ENCODE data around the gene EN2. TPM values are rescaled to one million over a fixed set of nuclear protein-coding genes. Genes with fewer than 3 reads are reported as not detected.

EN2 gene
- total RNA-seq, 1 experiment from 2014 or later = 0.07 TPM

- no peak overlapping the region for H3K27ac ChIP-seq (ENCODE audit: insufficient read length, low read depth, low read length)
- no peaks in the 10 kb centered on the region for H3K23me2 ChIP-seq (ENCODE audit: insufficient read length, low read depth, low read length, poor library complexity, severe bottlenecking)
- H3K27me3 ChIP-seq (ENCODE audit: insufficient read depth, low read length) = no peaks in the 10 kb centered on the region
- no peak overlapping the region for H2BK12ac ChIP-seq (ENCODE audit: insufficient read length, low read depth, low read length)
- H4K20me1 ChIP-seq (ENCODE audit: control insufficient read depth, insufficient read depth, insufficient read length) = no peaks in the 10 kb centered on the region
- no peak for TF ChIP-seq CTCF (conservative IDR thresholded peaks at IDR 0.05)
- H3K4ac ChIP-seq (ENCODE audit: low read depth, low read length) = no peak overlapping the region
- no peak overlapping the region for H3K4me2 ChIP-seq (ENCODE audit: insufficient read depth, insufficient read length, low read length)
- H3K27ac Mint-ChIP-seq = no peak overlapping the region
- H2AK5ac ChIP-seq (ENCODE audit: insufficient read length, low read length) = no peak overlapping the region
- H3K9me3 ChIP-seq (ENCODE audit: control insufficient read depth, low read depth, low read length) = no peaks in the 10 kb centered on the region
- no peak for DNase-seq
- H3T11ph ChIP-seq (ENCODE audit: low read length) = no peak overlapping the region
- H4K91ac ChIP-seq (ENCODE audit: insufficient read length, low read depth, low read length) = no peak overlapping the region
- no peaks in the 10 kb centered on the region for H3K4me1 ChIP-seq (ENCODE audit: insufficient read depth, low read length)
- H3K4me1 Mint-ChIP-seq = peaks cover 0 to 6% of the 10 kb centered on the region in 2 experiments; a peak in 2 of 4 replicates
- no CpG with 5 or more reads among the region's 10 CpGs for WGBS (ENCODE audit: extremely low coverage, insufficient read length, low lambda C conversion rate)
- no peak overlapping the region for H2BK120ac ChIP-seq (ENCODE audit: low read depth, low read length, poor library complexity, severe bottlenecking)
- no peak overlapping the region for H3K56ac ChIP-seq (ENCODE audit: insufficient read length, low read depth, low read length)
- H3K36me3 Mint-ChIP-seq (ENCODE audit: insufficient read depth in 1 of 3, low read depth in 3 of 3) = no peaks in the 10 kb centered on the region
- H3K27me3 Mint-ChIP-seq (ENCODE audit: low read depth) = peaks cover 77% of the 10 kb centered on the region
- no peak overlapping the region for H3K4me3 Mint-ChIP-seq
- no peak overlapping the region for H3K14ac ChIP-seq (ENCODE audit: insufficient read depth, low read length)
- H3K79me1 ChIP-seq (ENCODE audit: insufficient read depth, low read depth, low read length, poor library complexity, severe bottlenecking) = no peaks in the 10 kb centered on the region
- H2BK5ac ChIP-seq (ENCODE audit: insufficient read length, low read length) = no peak overlapping the region
- H4K5ac ChIP-seq (ENCODE audit: insufficient read length, low read depth, low read length) = no peak overlapping the region
- H2BK20ac ChIP-seq (ENCODE audit: low read depth, low read length, poor library complexity, severe bottlenecking) = no peak overlapping the region
- H2AFZ ChIP-seq (ENCODE audit: low read length) = no peak overlapping the region
- H3K23ac ChIP-seq (ENCODE audit: insufficient read length, low read depth, low read length) = no peak overlapping the region
- H3K18ac ChIP-seq (ENCODE audit: insufficient read length, low read depth, low read length) = no peak overlapping the region
- peaks cover 0 to 2% of the 10 kb centered on the region in 2 experiments; a peak in 2 of 5 replicates for H3K9me3 Mint-ChIP-seq
- no peak overlapping the region for H2BK15ac ChIP-seq (ENCODE audit: low read depth, low read length)
- no peak overlapping the region for H4K8ac ChIP-seq (replicated peaks; ENCODE audit: insufficient read length, low read depth, low read length)
- H3K9ac ChIP-seq (ENCODE audit: extremely low read depth, insufficient read length, low read length) = no peak overlapping the region
- no peaks in the 10 kb centered on the region for H3K79me2 ChIP-seq (ENCODE audit: insufficient read depth, low read length)
Observed at GRCh38 chr7:155422151-155422550, 35.8 kb upstream of the EN2 start.
